Ecto neural progenitor cell (in vitro differentiated cells): ENCODE data around the gene ADCY4.
"Not testable (repeated sequence)": the region's sequence is repeated elsewhere in the genome, so short reads cannot be mapped to it uniquely, and the experiment has no call there.

Source experiments
- DNase-seq: peaks from one replicate; pipeline ENCODE4 v3.0.0-alpha.2; 2018; ENCODE audit warnings: low spot score

The ADCY4 gene

DNA sequence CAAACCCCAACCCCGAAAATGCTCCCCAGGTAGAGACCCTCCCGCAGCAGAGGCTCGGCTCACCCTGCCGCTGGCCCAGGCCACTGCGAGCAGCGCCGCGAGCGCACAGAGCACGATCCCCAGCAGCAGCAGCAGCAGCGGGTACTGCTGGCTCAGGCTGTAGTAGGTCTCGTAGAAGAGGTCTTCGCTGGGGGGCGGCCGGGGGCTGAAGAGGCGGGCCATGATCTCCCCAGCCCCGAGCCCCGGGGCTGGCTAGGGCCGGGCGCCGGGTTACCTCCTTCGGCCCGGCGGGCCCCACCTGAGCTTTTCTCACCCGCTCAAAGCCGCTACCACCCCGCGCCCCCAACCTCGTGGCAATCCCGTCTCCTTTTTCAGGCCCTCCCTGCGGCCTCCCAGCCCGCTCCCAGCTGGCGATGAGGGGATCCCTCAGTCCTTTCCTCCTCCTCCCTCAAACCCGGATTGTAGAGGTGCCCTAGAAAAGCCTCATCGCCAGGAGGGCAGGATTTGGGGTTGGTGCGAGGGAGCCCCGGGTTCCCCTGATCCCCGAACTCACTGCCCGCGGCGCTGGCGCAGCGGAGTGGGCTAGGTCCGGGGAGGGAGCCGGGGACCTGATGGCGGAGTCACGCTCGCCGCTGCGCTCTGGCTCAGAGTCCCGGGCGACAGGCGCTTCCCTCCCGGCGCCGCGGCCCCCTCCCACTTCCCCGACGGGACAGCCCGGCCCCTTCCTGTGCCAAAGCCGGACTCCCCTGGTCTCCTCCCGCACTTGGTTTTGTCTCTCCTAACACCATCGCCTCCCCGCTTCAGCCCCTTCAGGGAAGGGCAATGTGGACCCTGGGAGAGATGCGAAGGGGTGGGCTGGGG is at the start of gene ADCY4:
Gene ADCY4, minus strand, starts transcription at position 641 of the 861 bp plus-strand sequence. Its CDS starts 419 bp downstream, at position 222.
- no peak for DNase-seq

DNA sequence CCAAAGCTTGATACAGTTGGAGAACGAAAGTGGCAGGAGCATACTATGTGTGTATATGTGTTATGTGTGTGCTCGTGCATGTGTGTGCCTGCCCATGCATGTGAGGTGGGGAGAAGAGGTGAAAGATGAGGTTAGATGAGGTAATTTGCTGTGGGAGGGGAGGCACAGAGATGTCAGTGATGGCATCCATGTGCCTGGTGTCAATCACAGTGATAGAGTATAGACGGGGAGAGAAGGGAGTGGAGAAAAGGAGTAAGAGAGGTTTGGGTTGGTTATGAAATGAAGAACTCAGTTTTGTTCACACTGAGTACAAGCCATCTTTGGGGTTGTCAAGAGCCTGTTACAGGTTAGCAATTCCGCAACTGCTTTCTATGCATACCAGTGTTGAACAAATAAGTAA is 49.3 kb upstream of the ADCY4 start:
- no peak for DNase-seq

DNA sequence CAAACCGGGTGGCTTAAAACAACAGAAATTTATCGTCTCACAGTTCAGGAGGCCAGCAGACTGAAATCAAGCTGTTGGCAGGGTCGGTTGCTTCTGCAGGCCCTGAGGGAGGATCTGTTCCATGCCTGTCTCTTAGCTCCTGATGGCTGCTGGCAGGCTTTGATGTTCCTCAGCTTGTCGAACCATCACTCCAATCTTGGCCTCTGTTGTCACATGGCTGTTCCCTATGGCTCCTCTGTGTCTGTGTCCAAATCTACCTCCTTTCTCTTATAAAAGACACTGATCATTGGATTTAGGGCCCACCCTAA is 47.1 kb upstream of the ADCY4 start:
- DNase-seq, result no peak

DNA sequence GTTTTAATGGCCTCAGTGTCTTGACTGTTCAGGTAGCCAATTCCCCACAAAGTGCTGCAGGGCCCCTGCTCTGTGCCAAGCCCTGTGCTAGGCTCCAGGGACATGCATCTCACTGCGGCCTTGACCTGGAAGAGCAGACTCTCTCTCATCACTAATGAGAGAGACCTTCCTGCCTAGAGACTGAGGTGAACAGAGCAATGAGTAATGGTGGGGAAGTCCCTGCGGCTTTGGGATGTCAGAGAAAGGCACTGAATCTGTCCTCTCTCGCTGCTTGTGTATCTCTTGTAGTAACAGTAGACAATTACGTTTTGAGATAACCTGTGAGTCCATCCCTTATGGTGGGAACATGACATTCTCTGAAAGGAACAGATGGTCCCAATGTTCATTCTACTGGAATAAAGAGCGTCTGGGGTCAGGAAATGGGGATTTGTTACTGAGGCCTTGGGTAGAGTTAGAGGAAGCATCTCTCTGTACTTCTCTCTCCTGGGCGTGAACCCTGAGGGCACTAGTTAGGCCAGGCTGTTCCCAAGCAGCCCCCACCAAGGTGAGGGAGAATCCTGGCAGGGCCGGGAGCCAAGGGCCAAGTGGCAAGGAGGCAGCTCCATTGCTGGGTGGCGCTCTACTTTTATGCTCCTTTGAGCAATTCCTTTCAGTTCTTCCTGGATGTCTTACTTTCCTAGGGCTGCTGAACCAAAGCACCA is 46.6 kb upstream of the ADCY4 start:
- DNase-seq, result no peak

DNA sequence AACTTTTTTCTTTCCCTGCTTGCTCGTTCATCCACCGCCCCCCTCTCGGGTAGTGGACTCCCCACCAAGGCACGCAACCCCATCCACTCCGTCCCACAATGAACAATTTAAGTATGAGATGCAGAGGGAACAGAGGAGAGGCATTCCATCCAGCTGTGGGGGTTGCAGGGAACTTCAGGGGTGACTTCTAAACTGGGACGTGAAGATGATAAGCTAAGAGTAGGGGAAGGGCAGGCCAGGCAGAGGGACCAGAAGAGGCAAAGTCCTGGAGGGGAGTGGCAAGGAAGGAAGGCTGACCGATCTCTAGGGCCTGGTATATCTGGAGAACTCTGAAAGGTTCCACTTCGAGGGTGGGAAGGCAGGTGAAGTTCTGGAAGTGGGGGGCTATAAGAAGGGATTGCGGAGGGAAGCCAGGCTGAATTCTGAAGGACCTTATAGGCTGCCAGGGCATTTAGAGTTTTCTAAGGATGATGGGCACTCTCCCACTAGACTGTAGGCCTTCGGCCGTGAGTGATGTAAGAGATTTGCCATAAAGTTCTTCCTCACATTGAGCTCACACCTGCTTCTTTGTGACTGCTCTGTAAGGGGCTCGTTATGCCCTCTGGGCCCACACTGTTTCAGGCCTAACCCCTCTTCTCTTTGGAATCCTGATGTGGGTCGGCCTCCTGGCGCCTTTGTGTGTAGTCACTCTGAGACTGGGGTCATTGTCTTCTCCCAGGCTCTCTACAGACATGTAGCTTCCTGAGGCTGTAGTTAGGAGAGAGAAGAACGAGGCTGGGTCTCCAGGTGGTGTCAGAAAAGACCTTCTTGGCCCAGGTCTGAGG is 45.2 kb upstream of the ADCY4 start:
- DNase-seq, result no peak

DNA sequence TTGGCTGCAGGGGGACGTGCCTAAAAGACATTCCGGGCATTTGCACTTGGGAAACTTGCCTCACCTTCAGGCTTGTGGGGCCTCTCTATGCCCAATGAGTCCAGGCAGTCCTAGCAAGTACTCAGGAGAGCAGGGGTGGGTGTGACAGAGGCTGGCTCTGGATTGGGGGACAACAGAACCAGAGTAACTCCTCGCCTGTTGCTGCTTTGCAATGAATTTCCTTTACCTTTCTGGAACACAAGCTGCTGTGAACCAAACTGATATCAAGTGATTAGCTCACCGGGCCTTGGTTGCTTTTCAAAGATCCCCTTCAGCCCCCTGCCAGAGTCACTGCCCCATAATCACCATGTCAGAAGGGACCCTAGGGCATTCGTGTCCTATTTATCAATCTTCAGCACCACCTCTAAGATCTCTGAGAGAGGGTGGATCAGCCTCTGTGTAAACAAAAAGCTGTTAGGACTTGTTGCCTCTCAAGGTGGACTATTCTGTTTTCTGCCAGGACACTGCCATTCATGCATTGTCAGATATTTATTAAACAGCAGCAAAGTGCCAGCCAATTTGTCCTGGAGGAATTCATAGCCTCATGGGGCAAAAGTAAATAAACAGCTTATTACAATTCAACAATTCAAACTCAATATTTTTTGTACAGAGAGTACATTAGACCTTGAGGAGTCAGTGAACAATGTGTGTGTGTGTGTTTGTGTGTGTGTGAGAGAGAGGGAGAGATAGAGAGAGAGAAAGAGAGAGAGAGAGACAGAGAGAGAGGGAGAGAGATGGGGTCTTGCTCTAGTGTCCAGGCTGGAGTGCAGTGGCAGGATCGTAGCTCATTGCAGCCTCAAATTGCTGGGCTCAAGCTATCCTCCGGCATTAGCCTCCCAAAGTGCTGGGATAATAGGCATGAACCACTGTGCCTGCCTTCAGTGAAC is 44.4 kb upstream of the ADCY4 start:
- DNase-seq, result no peak

DNA sequence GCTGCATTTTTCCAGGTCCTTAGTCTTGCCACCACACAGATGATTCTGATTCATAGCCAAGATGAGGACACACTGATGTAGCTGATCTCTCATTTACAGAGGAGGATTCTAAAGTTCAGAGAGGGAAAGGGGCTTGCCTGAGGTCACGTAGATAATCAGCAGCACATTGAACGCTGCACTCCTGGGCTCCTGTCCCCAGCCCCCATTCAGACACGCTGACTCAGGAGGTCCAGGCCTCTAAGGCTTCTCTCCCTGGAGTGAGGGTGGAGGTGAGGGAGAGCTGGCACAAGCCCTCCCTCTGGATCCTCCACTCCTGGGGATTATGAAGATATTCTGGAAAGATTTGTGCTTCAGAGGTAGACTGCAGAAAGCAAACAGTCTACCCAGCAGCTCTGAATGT is 43.5 kb upstream of the ADCY4 start:
- no peak for DNase-seq

DNA sequence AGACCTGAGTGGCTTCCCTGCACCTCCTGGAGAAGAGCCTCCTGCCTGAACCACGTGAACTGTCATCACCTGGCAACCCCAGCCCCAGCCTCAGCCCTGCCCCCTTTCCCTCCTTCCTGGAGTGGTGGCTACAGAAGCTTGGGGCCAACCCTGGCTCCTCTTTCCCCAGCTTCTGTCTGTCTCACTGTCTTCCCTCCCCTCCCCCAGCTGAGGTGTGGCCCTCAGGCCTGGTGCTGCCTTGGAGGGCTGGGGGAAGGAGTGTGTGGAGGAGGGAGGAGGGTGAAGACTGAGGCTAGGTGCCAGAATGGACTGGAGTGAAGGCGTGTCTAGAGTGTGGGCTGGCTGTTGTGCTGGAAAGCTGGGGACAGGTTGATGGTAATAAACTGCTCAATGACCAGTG is 42.8 kb upstream of the ADCY4 start:
- DNase-seq, result no peak

DNA sequence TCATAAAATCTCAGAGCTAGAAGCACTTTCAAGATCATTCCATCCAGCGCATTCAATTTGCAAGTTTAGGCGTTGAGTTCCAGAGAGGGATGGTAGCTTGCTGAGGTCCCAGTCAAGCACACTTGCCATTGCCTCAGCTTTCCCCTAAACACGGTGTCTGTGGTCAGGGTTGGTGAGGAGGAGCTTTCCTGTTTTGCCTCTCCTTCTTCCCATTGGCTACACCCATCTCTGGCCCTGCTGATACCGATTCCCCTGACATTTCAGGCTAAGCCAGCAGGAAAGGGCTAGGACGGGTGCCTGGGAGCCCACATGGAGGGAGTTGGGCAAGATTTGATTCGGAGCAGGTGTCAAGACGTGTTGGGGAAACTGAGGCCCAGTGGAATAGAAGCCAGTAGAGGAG is 42.3 kb upstream of the ADCY4 start:
- no peak for DNase-seq

DNA sequence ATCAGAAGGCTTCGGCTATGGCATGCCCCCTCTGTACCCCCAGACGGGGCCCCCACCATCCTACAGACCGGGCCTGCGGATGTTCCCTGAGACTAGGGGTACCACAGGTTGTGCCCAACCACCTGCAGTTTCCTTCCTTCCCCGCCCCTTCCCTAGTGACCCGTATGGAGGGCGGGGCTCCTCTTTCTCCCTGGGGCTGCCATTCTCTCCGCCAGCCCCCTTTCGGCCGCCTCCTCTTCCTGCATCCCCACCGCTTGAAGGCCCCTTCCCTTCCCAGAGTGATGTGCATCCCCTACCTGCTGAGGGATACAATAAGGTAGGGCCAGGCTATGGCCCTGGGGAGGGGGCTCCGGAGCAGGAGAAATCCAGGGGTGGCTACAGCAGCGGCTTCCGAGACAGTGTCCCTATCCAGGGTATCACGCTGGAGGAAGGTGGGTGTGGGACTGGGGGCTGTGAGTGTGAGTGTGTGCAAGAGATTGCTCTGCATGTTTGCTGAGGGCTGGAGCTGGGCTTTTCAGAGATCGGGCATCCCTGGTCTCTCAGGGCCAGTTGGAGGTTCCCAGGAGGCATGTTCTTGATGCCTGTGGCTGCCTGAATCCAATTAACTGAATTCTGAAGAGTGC is 41.7 kb upstream of the ADCY4 start:
- peak; percentile 67 for DNase-seq

DNA sequence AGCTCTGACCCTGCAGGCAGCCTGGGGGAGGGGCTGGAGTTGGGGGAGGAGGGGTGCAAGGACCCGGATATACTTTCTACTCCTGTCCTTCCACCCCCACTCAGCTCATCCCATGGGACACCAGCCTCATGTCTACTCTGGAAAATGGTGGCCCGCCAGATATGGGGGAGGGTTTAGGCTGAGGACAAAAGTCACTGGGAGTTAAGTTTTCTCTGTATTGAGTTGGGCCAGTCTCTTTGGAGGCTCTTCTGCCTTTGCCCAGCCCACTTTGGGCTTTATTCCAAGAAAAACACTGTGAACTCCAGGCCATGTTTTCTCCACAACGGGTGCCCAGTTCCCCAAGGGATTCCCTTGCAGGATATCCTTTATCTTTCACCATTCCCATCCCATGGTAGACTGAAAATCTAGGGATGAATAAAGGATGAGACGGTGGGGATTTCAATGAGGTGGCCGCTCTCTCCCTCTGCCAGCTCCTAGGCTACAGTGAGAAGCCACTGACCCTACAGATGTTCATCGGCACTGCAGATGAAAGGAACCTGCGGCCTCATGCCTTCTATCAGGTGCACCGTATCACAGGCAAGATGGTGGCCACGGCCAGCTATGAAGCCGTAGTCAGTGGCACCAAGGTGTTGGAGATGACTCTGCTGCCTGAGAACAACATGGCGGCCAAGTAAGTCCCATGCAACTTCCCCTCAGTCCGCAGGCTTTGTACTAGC is 38.0 kb upstream of the ADCY4 start:
- no peak for DNase-seq

DNA sequence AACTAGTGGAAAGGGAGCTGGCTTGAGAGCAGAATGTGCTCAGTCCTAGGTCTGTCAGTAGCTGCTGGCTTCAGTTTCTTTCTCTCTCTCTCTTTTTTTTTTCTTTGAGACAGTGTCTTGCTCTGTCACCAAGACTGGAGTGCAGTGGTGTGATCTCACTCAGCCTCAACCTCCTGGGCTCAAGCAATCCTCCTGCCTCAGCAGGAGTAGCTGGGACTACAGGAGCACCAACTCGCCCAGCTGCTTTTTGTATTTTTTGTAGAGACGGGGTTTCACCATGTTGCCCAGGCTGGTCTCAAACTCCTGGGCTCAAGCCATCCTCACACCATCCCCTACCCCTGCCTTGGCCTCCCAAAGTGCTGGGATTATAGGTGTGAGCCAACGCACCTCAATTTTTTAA is 36.7 kb upstream of the ADCY4 start:
- DNase-seq, result not testable (repeated sequence)

DNA sequence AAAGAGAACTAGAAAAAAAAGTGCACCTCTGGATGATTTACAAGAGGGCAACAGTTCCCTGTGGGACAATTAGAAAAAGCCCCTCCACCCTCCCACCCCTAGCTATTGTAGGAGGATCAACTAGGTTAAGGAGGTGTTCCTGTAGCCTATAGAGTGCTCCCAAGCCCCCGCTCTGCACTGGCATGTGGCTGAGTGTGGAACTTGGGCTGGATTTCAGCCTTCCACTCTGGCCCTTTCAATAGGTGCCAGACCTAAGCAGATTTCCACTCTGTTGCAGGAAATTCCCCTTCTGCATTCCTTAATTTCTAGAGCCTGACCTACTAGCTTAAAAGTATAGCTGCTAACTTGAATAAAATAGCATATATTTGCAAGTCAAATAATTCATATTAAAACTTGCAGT is 35.9 kb upstream of the ADCY4 start:
- no peak for DNase-seq

DNA sequence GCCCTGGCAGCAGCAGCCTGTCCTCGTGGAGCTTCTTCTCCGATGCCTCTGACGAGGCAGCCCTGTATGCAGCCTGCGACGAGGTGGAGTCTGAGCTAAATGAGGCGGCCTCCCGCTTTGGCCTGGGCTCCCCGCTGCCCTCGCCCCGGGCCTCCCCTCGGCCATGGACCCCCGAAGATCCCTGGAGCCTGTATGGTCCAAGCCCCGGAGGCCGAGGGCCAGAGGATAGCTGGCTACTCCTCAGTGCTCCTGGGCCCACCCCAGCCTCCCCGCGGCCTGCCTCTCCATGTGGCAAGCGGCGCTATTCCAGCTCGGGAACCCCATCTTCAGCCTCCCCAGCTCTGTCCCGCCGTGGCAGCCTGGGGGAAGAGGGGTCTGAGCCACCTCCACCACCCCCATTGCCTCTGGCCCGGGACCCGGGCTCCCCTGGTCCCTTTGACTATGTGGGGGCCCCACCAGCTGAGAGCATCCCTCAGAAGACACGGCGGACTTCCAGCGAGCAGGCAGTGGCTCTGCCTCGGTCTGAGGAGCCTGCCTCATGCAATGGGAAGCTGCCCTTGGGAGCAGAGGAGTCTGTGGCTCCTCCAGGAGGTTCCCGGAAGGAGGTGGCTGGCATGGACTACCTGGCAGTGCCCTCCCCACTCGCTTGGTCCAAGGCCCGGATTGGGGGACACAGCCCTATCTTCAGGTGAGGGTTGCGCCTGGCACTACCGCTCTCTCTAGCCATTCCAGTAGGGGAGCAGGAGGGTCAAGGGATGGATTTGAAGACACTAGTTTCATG is 35.2 kb upstream of the ADCY4 start:
- no peak for DNase-seq

DNA sequence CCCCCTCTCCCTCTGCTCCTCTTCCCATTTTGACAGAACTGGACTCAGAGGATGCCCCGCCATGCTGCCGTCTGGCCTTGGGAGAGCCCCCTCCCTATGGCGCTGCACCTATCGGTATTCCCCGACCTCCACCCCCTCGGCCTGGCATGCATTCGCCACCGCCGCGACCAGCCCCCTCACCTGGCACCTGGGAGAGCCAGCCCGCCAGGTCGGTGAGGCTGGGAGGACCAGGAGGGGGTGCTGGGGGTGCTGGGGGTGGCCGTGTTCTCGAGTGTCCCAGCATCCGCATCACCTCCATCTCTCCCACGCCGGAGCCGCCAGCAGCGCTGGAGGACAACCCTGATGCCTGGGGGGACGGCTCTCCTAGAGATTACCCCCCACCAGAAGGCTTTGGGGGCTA is 34.6 kb upstream of the ADCY4 start:
- no peak for DNase-seq

DNA sequence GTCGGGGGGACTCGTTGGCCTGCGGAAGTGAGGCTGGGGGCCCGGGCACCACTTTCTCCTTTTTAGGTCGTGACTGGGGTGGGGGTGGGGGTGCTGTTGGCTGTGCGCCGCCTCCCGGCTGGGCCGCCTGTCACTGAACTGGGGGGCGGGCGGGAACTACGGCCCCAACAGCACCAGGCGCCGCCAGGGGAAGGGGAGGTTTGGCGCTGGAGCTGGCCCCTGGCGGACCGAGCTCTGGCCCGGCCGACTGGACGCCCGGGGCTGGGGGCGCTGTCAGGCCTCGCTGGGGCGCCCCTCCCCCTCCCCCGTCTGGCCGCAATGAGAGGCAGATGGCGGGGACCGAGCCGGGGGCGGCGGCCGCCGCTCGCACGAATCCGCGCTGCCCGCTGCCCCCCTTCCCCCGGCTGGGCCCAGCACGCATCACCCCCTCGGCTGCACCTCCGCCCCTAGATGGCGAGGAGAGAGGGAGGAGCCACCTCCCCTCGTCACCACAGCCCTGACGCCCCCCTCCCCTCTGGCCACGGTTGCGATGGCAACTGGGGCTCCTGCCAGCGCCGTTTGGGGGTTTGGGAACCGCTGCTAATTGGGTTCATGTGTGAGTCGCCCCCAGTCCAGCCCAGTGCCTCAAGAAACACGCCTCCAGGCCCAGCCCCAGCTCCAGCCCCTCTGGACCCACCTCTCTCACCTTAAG is 33.8 kb upstream of the ADCY4 start:
- DNase-seq, result peak; percentile 85

DNA sequence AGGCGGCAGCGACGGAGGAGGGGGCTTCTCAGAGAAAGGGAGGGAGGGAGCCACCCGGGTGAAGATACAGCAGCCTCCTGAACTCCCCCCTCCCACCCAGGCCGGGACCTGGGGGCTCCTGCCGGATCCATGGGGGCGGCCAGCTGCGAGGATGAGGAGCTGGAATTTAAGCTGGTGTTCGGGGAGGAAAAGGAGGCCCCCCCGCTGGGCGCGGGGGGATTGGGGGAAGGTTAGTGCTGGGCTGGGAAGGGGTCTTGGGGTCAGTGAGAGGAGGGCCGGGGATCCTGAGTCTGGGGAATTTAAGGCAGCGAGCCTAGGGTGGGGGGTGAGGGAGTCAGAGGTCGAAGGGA is 33.3 kb upstream of the ADCY4 start:
- DNase-seq, result peak; percentile 73

DNA sequence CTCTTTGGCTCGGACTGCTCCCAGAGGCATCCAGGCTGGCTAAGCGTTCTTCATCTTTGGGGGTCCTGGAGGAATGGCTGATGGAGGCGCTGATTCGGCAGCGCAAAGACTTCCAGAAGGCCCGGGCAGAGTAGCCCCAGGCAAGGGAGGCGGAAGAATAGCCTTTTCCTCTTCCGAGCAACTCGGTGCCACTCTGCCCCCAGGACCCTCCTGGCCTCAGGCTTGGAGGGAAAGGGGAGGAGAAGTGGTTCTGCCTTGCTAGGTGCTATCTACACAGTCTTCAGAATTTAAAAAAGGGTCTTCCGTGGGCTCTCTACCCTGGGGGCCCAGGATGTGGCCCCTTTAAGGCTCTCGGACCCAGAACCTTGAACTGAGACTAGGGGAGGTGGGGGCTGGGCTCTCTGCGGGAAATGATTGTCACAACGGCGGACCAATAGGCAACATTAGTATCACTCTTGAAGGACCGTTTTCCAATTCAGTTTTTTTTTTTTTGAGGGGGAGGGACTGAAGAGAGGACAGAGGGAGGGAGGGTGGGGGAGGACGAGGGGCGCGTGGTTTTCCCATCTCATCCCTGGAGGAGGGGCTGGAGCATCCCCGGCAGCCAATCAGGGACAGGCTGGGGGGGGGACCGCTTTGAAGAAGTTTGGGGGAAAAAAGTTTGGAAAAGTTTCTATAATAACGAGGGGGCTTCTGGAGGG is 32.8 kb upstream of the ADCY4 start, which contains the start of gene NFATC4:
Gene NFATC4, plus strand, starts transcription at position 671 of the 698 bp plus-strand sequence. CDS start 157 bp downstream, outside the sequence.
- peak; percentile 82 for DNase-seq
